IPS DF 6.9 (cell line): Measurements from ENCODE around the gene SELENOK.

Experiments used
- DNase-seq: peaks from one replicate; pipeline ENCODE4 v3.0.0-alpha.2; 2013; ENCODE audit warnings: low read depth, low spot score
- H3K27ac ChIP-seq: one replicate; pipeline ENCODE4 v1.5.1; 2013; ENCODE audit warnings: low read length, control low read depth
- H3K27me3 ChIP-seq: 2 replicates; pipeline ENCODE4 v1.6.1; 2013; ENCODE audit warnings: mild to moderate bottlenecking, low read length; ENCODE audit not compliant: control insufficient read depth, insufficient read depth
- H3K36me3 ChIP-seq: 2 replicates; pipeline ENCODE4 v1.6.1; 2013; ENCODE audit warnings: low read length; ENCODE audit not compliant: control insufficient read depth, insufficient read depth
- H3K4me1 ChIP-seq: 2 replicates; pipeline ENCODE4 v1.6.1; 2013; ENCODE audit warnings: low read length; ENCODE audit not compliant: control insufficient read depth, insufficient read depth
- H3K4me3 ChIP-seq: 2 replicates; pipeline ENCODE4 v1.5.1; 2013; ENCODE audit warnings: mild to moderate bottlenecking, low read length
- H3K9me3 ChIP-seq: 2 replicates; pipeline ENCODE4 v1.6.1; 2013; ENCODE audit warnings: low read length, inconsistent platforms; ENCODE audit not compliant: control insufficient read depth, insufficient read depth
- WGBS: extraction: QIAGEN DNeasy Blood & Tissue Kit; methylation state at CpG from one replicate; pipeline ENCODE4 v1.1.7; 2013; ENCODE audit warnings: mixed read lengths, missing lambda C conversion rate; ENCODE audit not compliant: insufficient read length, insufficient coverage; 5-methylcytosine and 5-hydroxymethylcytosine counted together

SELENOK gene

DNA sequence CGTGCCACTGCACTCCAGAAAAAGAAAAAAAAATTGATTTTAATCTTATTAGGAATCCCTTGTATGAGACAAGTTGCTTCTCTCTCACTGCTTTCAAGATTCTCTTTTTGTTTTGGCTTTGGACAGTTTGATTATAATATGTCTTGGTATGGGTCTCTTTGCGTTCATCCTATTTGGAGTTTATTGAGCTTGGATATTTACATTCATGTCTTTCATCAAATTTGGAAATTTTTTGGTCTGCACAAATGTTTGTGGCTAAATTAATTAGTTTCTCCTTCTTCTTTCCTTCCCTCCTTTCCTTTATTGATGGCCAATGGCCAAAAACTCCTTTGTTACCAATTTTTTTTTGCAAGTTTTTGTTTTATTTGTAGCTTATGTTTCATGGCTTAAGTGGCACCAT lies 28.1 kb upstream of the SELENOK start:
- Histone ChIP-seq H3K4me3 (no peak overlapping the region), H3K27me3 (no peaks in the 10 kb centered on the region), H3K27ac (no peak overlapping the region), H3K4me1 (no peaks in the 10 kb centered on the region), H3K36me3 (no peaks in the 10 kb centered on the region), H3K9me3 (no peaks in the 10 kb centered on the region)
- WGBS: no CpG with 5 or more reads among the region's 2 CpGs
- DNase-seq: no peak

DNA sequence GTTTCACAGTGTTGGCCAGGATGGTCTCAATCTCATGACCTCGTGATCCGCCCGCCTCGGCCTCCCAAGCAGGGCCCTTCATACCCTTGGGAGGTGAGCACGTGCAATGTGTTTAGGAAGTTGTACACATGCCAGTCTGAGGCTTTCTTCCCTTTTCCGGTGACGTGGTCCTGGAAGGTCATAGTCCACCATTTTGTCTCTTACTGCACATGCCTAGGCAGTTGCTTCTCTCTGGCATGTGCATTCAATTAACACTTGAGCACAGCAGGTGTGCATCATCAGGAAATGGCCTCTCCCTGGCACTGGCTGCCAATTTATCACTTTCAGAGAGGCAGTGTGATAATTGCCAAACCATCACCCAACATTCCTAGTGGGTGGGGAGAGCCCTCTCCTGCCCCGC lies 21.7 kb upstream of the SELENOK start:
- Histone ChIP-seq H3K4me1 (no peaks in the 10 kb centered on the region), H3K27me3 (no peaks in the 10 kb centered on the region), H3K9me3 (no peaks in the 10 kb centered on the region), H3K36me3 (no peaks in the 10 kb centered on the region), H3K27ac (no peak overlapping the region), H3K4me3 (no peak overlapping the region)
- WGBS: no CpG with 5 or more reads among the region's 8 CpGs
- no peak for DNase-seq

DNA sequence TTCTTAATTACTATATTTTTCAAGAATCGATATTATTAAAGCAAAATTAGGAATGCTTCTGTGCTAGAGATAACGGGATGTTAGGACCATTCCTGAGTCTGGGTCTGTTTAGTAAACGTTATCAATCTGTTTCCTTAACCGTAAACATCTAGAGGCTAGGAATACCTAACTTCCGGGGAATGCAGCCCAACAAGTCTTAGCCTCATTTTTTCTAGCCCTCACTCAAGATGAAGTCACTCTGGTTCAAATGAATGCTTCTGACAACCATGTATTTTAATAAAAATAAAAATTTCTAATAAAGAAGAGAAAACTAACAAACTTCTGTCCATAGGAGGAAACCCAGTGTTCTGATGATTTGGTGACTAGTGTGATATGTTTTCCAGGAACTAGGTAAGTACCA lies 11.1 kb upstream of the SELENOK start:
- Histone ChIP-seq H3K27ac (no peak overlapping the region), H3K4me3 (no peak overlapping the region), H3K27me3 (no peaks in the 10 kb centered on the region), H3K4me1 (no peaks in the 10 kb centered on the region), H3K9me3 (no peaks in the 10 kb centered on the region), H3K36me3 (no peaks in the 10 kb centered on the region)
- no CpG with 5 or more reads among the region's 5 CpGs for WGBS
- no peak for DNase-seq

DNA sequence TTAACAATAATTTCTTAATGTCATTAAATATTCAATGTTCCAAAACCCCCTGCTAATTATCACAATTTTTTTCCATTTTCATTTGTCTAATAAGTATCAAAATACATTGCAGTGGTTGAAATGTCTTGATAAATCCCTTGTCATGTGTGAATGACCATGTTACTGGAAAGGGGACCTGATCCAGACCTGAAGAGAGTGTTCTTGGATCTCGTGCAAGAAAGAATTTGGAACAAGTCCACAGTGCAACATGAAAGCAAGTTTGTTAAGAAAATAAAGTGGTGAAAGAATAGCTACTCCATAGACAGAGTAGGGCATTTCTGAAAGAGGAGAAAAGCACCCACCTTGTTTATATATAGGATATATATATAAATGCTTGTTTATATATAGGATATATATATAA lies 10.4 kb upstream of the SELENOK start:
- no peak overlapping the region for H3K4me3 ChIP-seq
- no peaks in the 10 kb centered on the region for H3K4me1 ChIP-seq
- no peaks in the 10 kb centered on the region for H3K9me3 ChIP-seq
- no CpG with 5 or more reads among the region's 1 CpG for WGBS
- H3K27ac ChIP-seq: no peak overlapping the region
- H3K36me3 ChIP-seq: no peaks in the 10 kb centered on the region
- DNase-seq: no peak
- H3K27me3 ChIP-seq: no peaks in the 10 kb centered on the region

DNA sequence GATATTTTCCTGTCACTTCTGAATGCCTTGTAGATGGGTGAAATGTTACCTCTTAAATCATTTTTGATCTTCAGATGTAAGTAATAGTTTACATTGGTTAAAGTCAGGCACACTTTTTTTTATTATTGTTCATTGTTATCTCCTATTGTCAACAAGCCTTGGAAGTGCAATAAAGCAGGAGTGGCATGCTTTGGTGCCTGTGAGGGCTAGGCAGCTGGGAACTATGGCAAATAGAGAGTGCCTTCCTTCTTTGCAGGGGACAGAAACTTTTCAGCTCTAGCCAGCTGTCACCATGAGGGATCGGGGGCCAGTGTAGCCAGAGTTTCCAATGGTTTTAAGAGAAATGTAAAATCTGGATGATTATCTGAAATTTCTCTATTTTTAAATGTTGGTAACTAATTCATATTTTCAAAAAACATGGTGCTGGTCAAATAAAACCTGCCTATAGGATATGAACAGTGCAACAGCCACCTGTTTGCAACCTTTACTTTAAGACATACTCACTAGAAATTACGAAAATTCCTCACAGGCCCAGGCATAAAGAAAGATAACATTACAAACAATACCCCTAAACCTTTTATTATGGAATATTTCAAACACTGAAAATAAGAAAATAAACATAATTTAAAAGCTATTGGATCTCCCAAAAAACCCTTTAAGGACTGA lies 9.1 kb upstream of the SELENOK start:
- DNase-seq: no peak
- Histone ChIP-seq H3K9me3 (no peaks in the 10 kb centered on the region), H3K4me1 (no peaks in the 10 kb centered on the region), H3K27me3 (no peaks in the 10 kb centered on the region), H3K4me3 (no peak overlapping the region), H3K27ac (no peak overlapping the region), H3K36me3 (no peaks in the 10 kb centered on the region)
- no CpG with 5 or more reads among the region's 2 CpGs for WGBS

DNA sequence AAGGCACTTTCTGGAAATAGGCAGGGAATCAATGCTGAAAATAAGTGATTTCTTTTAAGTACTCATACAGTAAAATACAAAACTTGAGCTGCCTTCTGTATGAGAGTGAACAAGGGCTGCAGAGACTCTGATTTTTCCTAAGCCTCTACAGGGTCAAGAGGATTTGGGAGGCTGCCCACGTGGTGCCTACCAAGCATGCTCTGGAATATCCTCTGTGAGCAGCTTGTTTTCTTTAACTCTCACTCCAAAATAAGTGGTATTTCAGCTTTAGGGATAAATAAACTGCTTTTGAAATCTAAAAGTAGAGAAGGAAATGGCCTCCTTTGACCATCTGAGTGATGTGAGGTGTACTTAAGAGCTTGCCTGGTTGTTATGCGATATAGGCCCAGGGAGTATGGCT lies 8.1 kb upstream of the SELENOK start:
- H3K36me3 ChIP-seq: no peaks in the 10 kb centered on the region
- H3K4me3 ChIP-seq: no peak overlapping the region
- DNase-seq: no peak
- WGBS: no CpG with 5 or more reads among the region's 2 CpGs
- no peak overlapping the region for H3K27ac ChIP-seq
- no peaks in the 10 kb centered on the region for H3K9me3 ChIP-seq
- H3K4me1 ChIP-seq: no peaks in the 10 kb centered on the region
- H3K27me3 ChIP-seq: no peaks in the 10 kb centered on the region

DNA sequence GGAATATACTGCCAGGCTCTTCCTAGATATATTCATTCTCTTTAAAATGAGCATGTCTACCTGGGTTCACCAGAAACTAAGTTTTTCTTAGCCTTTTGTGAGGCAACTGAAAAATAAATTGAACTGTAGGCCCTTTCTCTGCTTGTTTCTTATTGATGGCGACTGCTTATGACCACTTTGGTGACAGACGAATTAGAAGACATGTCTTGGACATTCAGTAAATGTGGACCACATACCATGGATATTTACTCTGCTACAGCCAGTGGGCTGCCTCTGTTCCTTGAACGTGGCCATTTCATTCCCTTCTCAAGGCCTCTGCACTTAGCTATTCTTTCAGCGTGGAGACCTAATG lies 603 bp upstream of the SELENOK start:
- no peaks in the 10 kb centered on the region for H3K9me3 ChIP-seq
- WGBS: no CpG with 5 or more reads among the region's 4 CpGs
- no peak for DNase-seq
- H3K27me3 ChIP-seq: no peaks in the 10 kb centered on the region
- H3K27ac ChIP-seq: no peak overlapping the region
- no peaks in the 10 kb centered on the region for H3K4me1 ChIP-seq
- H3K36me3 ChIP-seq: no peaks in the 10 kb centered on the region
- H3K4me3 ChIP-seq: peak overlapping the region; percentile 31; the same call in 1 of the 2 replicates

DNA sequence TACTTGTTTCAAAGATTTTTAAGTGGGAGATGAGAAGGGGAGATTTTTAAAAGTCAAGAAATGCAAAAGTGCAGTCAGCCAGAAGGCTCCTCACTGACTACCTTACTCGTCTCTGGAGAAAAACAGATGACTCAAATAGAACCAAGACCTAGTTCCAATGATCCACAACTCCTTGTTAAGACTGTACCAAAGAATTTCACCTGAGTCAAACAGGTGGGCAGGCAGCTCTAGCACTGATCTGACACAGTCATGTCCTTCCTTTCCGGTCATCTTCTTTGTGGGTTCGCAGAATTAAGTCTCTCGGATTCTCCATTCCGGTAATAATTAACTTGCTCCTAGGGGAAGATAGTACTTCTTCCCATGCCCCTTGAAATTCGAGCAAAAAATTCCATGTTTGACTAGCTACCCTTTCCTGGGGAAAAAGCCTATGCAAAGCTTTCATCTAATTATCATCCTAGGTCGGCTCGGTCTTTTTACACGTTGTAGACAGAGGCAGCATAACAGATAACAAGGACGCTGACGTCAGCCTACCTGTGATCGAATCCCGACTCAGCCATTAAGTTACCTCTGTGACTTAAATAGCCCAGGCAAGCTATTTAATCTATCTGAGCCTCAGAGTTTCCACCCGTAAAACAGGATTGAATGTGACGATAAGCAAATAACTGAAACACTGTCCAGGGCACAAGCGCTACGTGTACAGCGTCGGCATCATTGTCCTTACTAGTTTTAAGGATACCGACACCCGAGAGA lies 758 bp downstream of the SELENOK start:
- no peak for DNase-seq
- Histone ChIP-seq H3K36me3 (no peaks in the 10 kb centered on the region; the same call in 1 of the 2 replicates), H3K4me3 (peak overlapping the region; percentile 95), H3K27me3 (no peaks in the 10 kb centered on the region), H3K9me3 (no peaks in the 10 kb centered on the region), H3K27ac (no peak overlapping the region), H3K4me1 (no peaks in the 10 kb centered on the region)
- no CpG with 5 or more reads among the region's 21 CpGs for WGBS

DNA sequence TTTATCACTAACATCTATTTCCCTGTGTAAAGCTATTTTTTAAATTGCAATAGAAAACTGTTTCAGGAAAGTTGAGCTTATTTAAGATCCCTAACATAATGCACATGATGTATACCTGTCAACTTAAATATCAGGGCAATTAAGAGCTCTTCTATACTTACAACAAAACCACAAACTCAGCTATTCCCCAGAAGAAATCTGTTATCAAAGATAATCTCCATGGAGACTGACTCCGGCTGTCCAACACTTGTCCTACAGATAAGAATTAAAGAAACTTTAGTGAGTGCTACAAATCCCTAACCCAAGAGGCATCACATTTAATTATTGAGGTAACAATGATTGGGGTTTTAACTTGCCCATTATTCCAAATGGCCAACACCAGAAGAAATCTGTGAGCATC lies 3.4 kb downstream of the SELENOK start:
- Histone ChIP-seq H3K27ac (no peak overlapping the region), H3K4me1 (no peaks in the 10 kb centered on the region), H3K9me3 (no peaks in the 10 kb centered on the region), H3K4me3 (no peak overlapping the region), H3K36me3 (no peaks in the 10 kb centered on the region; the same call in 1 of the 2 replicates), H3K27me3 (no peaks in the 10 kb centered on the region)
- whole genome bisulfite sequencing: no CpG with 5 or more reads among the region's 1 CpG
- DNase-seq: no peak

DNA sequence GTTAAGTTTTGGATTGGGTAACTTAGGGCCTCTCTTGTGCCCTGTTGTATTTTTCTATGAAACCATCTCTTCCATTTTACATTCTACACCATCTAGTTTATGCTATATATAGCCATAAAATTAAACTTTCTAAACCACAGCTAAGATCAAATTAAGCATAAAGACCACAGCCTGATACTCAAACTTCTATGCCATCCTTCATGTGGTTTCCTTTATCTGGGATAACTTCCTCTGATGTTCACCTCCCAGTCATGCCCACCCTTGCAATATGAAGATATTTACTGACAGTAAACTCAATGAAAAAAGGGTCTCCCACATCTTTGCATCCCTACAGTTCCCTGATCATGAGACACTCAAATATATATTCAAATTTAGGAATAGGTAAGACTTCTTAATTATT lies 4.2 kb downstream of the SELENOK start:
- H3K4me1 ChIP-seq: no peaks in the 10 kb centered on the region
- no peaks in the 10 kb centered on the region; the same call in 1 of the 2 replicates for H3K36me3 ChIP-seq
- H3K9me3 ChIP-seq: no peaks in the 10 kb centered on the region

DNA sequence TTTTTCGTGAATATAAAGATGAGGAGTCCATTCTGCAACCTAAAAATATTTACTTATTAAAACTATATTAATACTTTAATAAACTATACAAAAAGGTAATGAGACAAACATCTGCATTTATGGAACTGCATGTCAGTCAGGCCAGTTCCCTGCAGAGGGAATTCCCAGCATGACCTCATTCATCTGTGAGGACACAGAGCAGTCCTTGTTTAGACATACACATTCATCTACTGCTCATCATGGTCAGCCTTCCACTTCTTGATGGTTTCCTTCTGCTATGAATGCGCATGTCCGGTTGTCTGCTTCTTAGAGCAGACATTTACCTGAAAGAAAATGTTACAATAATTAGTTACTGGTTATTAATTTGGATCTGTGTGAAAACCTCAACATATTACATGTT lies 6.4 kb downstream of the SELENOK start:
- Histone ChIP-seq H3K9me3 (no peaks in the 10 kb centered on the region), H3K4me3 (no peak overlapping the region), H3K4me1 (no peaks in the 10 kb centered on the region), H3K27ac (no peak overlapping the region), H3K27me3 (no peaks in the 10 kb centered on the region), H3K36me3 (no peaks in the 10 kb centered on the region; the same call in 1 of the 2 replicates)
- no CpG with 5 or more reads among the region's 3 CpGs for WGBS
- no peak for DNase-seq

More for the DNA sequence above, 4.2 kb downstream of the SELENOK start:
- Histone ChIP-seq H3K27ac (no peak overlapping the region), H3K27me3 (no peaks in the 10 kb centered on the region), H3K4me3 (no peak overlapping the region)
- DNase-seq: no peak
